ENCODE measurements around the gene PLPP4. TPM values are rescaled to one million over a fixed set of nuclear protein-coding genes. Genes with fewer than 3 reads are reported as not detected.

The PLPP4 gene
- total RNA-seq, 1 experiment from 2014 or later = not detected

DNA sequence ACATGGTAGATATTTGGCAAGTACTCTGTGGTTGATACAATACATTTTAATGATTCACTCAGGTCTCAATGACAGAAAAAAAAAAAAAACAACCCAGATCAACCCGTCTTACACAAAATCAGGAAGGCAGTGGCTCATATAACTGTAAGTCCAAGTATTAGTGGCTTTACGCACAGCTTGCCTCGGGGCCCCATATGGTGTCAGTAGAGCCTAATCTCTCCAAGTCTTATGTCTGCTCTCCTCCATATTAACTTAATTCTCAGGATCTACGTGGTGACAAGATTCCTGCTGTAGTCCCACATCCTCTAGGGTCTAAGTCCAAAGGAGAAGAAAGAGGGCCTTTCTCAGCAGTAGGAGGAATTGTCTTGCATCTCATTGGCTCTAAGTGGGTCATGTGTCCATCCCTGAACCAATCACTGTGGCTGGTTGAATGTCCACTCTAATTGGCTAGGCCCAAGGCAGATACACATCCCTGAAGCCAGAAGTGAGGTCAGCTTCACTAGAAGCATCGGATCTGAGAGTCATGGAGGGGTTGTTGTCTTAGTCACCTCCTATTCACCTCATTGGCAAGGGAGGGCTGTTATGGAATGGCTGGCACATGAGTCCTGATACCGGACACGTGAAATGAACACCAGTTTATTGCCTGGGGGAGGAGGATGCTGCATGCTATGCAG is 20.5 kb upstream of the PLPP4 start:
- H4K8ac ChIP-seq (replicated peaks; ENCODE audit: insufficient read length, low read depth, low read length) = no peak overlapping the region
- H3K4ac ChIP-seq (ENCODE audit: low read depth, low read length) = no peak overlapping the region
- TF ChIP-seq, protein P1, sequence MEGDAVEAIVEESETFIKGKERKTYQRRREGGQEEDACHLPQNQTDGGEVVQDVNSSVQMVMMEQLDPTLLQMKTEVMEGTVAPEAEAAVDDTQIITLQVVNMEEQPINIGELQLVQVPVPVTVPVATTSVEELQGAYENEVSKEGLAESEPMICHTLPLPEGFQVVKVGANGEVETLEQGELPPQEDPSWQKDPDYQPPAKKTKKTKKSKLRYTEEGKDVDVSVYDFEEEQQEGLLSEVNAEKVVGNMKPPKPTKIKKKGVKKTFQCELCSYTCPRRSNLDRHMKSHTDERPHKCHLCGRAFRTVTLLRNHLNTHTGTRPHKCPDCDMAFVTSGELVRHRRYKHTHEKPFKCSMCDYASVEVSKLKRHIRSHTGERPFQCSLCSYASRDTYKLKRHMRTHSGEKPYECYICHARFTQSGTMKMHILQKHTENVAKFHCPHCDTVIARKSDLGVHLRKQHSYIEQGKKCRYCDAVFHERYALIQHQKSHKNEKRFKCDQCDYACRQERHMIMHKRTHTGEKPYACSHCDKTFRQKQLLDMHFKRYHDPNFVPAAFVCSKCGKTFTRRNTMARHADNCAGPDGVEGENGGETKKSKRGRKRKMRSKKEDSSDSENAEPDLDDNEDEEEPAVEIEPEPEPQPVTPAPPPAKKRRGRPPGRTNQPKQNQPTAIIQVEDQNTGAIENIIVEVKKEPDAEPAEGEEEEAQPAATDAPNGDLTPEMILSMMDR (conservative IDR thresholded peaks at IDR 0.05) = no peak
- H3K79me1 ChIP-seq (ENCODE audit: insufficient read depth, low read depth, low read length, poor library complexity, severe bottlenecking) = no peaks in the 10 kb centered on the region
- no peak overlapping the region for H3K56ac ChIP-seq (ENCODE audit: insufficient read length, low read depth, low read length)
- Mint-ChIP-seq H3K4me3 (no peak overlapping the region), H3K27me3 (ENCODE audit: low read depth) (peaks cover 6% of the 10 kb centered on the region), H3K4me1 (peaks cover 0 to 8% of the 10 kb centered on the region in 2 experiments; a peak in 3 of 4 replicates), H3K9me3 (no peaks in the 10 kb centered on the region; a peak in 1 of 5 replicates), H3K27ac (no peak overlapping the region), H3K36me3 (ENCODE audit: insufficient read depth in 1 of 3, low read depth in 3 of 3) (no peaks in the 10 kb centered on the region)
- WGBS (ENCODE audit: extremely low coverage, insufficient read length, low lambda C conversion rate) = no CpG with 5 or more reads among the region's 7 CpGs
- no peaks in the 10 kb centered on the region for H3K9me3 ChIP-seq (ENCODE audit: control insufficient read depth, low read depth, low read length)
- H3K9ac ChIP-seq (ENCODE audit: extremely low read depth, insufficient read length, low read length) = no peak overlapping the region
- no peak overlapping the region for H2AK5ac ChIP-seq (ENCODE audit: insufficient read length, low read length)
- no peak overlapping the region for H4K5ac ChIP-seq (ENCODE audit: insufficient read length, low read depth, low read length)
- H3K4me2 ChIP-seq (ENCODE audit: insufficient read depth, insufficient read length, low read length) = no peak overlapping the region
- no peak overlapping the region for H3K23ac ChIP-seq (ENCODE audit: insufficient read length, low read depth, low read length)
- H2AFZ ChIP-seq (ENCODE audit: low read length) = no peak overlapping the region
- no peaks in the 10 kb centered on the region for H4K20me1 ChIP-seq (ENCODE audit: control insufficient read depth, insufficient read depth, insufficient read length)
- H4K91ac ChIP-seq (ENCODE audit: insufficient read length, low read depth, low read length) = no peak overlapping the region
- no peak for DNase-seq
- no peaks in the 10 kb centered on the region for H3K27me3 ChIP-seq (ENCODE audit: insufficient read depth, low read length)
- no peaks in the 10 kb centered on the region for H3K4me1 ChIP-seq (ENCODE audit: insufficient read depth, low read length)
- no peak overlapping the region for H2BK12ac ChIP-seq (ENCODE audit: insufficient read length, low read depth, low read length)
- peaks cover 3% of the 10 kb centered on the region for H3K23me2 ChIP-seq (ENCODE audit: insufficient read length, low read depth, low read length, poor library complexity, severe bottlenecking)
- H2BK5ac ChIP-seq (ENCODE audit: insufficient read length, low read length) = no peak overlapping the region
- H3K79me2 ChIP-seq (ENCODE audit: insufficient read depth, low read length) = no peaks in the 10 kb centered on the region
- H3K27ac ChIP-seq (ENCODE audit: insufficient read length, low read depth, low read length) = no peak overlapping the region
- no peak overlapping the region for H2BK15ac ChIP-seq (ENCODE audit: low read depth, low read length)
- no peak overlapping the region for H3K18ac ChIP-seq (ENCODE audit: insufficient read length, low read depth, low read length)
- no peak overlapping the region for H2BK20ac ChIP-seq (ENCODE audit: low read depth, low read length, poor library complexity, severe bottlenecking)
- no peak overlapping the region for H3T11ph ChIP-seq (ENCODE audit: low read length)
- no peak overlapping the region for H3K14ac ChIP-seq (ENCODE audit: insufficient read depth, low read length)
- no peak overlapping the region for H2BK120ac ChIP-seq (ENCODE audit: low read depth, low read length, poor library complexity, severe bottlenecking)

Data from H9 (cell line).